Amniotic epithelial cell (primary cell): ENCODE data around the gene NAXE.
"Not testable (repeated sequence)": the region's sequence is repeated elsewhere in the genome, so short reads cannot be mapped to it uniquely, and the experiment has no call there.

Experiments used
- DNase-seq: peaks from one replicate; pipeline ENCODE4 v3.0.0-alpha.2; 2010; ENCODE audit warnings: low read depth

Gene NAXE

GRCh38 chr1:156571261-156571852 lies 20.2 kb upstream of the NAXE start:
- DNase-seq, result peak; percentile 85

GRCh38 chr1:156571919-156572662 lies 19.5 kb upstream of the NAXE start, which contains the start of gene IQGAP3:
Gene IQGAP3, minus strand, starts transcription at chr1:156572565. Its CDS starts 36 bp downstream, at chr1:156572529.
- DNase-seq, result peak; percentile 71

- DNase-seq, result no peak
These were observed 18.9 kb upstream of the NAXE start for GRCh38 chr1:156572663-156573018.

- DNase-seq, result no peak
These were observed 17.4 kb upstream of the NAXE start for GRCh38 chr1:156574039-156574633.

GRCh38 chr1:156577550-156577949 lies 14.0 kb upstream of the NAXE start:
- DNase-seq, result no peak

- DNase-seq, result no peak
These were observed 13.5 kb upstream of the NAXE start for GRCh38 chr1:156578055-156578454.

GRCh38 chr1:156579472-156579871 lies 12.1 kb upstream of the NAXE start, which contains the start of gene TTC24:
Gene TTC24, plus strand, starts transcription at chr1:156579723. Its CDS starts 1,642 bp downstream, at chr1:156581365.
- DNase-seq, result no peak

GRCh38 chr1:156581661-156582387 lies 9.8 kb upstream of the NAXE start:
- no peak for DNase-seq

GRCh38 chr1:156582388-156583017 lies 9.1 kb upstream of the NAXE start:
- DNase-seq, result no peak

- DNase-seq, result peak; percentile 79
These were observed 7.6 kb upstream of the NAXE start for GRCh38 chr1:156583821-156584622.

GRCh38 chr1:156584813-156585212 lies 6.8 kb upstream of the NAXE start:
- DNase-seq, result no peak

GRCh38 chr1:156586323-156586722 lies 5.3 kb upstream of the NAXE start:
- no peak for DNase-seq

- DNase-seq, result no peak
These were observed 4.6 kb upstream of the NAXE start for GRCh38 chr1:156586892-156587477.

- not testable (repeated sequence) for DNase-seq
These were observed 3.6 kb upstream of the NAXE start for GRCh38 chr1:156587927-156588326.

GRCh38 chr1:156589546-156589945 lies 2.0 kb upstream of the NAXE start:
- DNase-seq, result no peak

GRCh38 chr1:156590326-156591180 lies 1.0 kb upstream of the NAXE start:
- DNase-seq, result no peak

GRCh38 chr1:156591181-156591431 lies 470 bp upstream of the NAXE start:
- no peak for DNase-seq

GRCh38 chr1:156592158-156592909 lies 758 bp downstream of the NAXE start:
- peak; percentile 72 for DNase-seq

GRCh38 chr1:156592910-156593660 lies 1.5 kb downstream of the NAXE start:
- no peak for DNase-seq
